ENCODE data around the gene C2CD2. TPM values are rescaled to one million over a fixed set of nuclear protein-coding genes. Genes with fewer than 3 reads are reported as not detected.
A peak's percentile ranks its signal among the peaks of the same experiment; 100 is the strongest.

Gene C2CD2
- total and polyA plus RNA-seq, 8 donors: 18.3 to 24.1 (median 19.6) TPM

GRCh38 chr21:41914358-41914757, 39.5 kb downstream of the C2CD2 start:
- TF ChIP-seq, protein P1, sequence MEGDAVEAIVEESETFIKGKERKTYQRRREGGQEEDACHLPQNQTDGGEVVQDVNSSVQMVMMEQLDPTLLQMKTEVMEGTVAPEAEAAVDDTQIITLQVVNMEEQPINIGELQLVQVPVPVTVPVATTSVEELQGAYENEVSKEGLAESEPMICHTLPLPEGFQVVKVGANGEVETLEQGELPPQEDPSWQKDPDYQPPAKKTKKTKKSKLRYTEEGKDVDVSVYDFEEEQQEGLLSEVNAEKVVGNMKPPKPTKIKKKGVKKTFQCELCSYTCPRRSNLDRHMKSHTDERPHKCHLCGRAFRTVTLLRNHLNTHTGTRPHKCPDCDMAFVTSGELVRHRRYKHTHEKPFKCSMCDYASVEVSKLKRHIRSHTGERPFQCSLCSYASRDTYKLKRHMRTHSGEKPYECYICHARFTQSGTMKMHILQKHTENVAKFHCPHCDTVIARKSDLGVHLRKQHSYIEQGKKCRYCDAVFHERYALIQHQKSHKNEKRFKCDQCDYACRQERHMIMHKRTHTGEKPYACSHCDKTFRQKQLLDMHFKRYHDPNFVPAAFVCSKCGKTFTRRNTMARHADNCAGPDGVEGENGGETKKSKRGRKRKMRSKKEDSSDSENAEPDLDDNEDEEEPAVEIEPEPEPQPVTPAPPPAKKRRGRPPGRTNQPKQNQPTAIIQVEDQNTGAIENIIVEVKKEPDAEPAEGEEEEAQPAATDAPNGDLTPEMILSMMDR (IDR thresholded peaks at IDR 0.05): no peak
- no peaks in the 10 kb centered on the region for H3K27me3 ChIP-seq
- peaks cover 0 to 73% of the 10 kb centered on the region in 2 donors for H3K36me3 ChIP-seq
- DNase-seq (peak in 1 of 4 donors; percentile 66), ATAC-seq (no peak)
- H3K4me1 ChIP-seq: no peaks in the 10 kb centered on the region
- no peak overlapping the region for H3K4me3 ChIP-seq
- no peaks in the 10 kb centered on the region for H3K9me3 ChIP-seq
- intact Hi-C loops (cut with DNase I): no loop called here
- no peak overlapping the region for H3K27ac ChIP-seq

- TF ChIP-seq, protein P1 (IDR thresholded peaks at IDR 0.05): no peak
- intact Hi-C loops (cut with DNase I): no loop called here
- peaks cover 0 to 82% of the 10 kb centered on the region in 2 donors for H3K36me3 ChIP-seq
- H3K4me1 ChIP-seq: no peaks in the 10 kb centered on the region
- ATAC-seq: no peak
- H3K9me3 ChIP-seq: no peaks in the 10 kb centered on the region
- DNase-seq: peak in 1 of 4 donors; percentile 61
- H3K4me3 ChIP-seq: no peak overlapping the region
- no peaks in the 10 kb centered on the region for H3K27me3 ChIP-seq
- no peak overlapping the region for H3K27ac ChIP-seq
Observed at GRCh38 chr21:41913230-41913629, 40.6 kb downstream of the C2CD2 start.

DNA sequence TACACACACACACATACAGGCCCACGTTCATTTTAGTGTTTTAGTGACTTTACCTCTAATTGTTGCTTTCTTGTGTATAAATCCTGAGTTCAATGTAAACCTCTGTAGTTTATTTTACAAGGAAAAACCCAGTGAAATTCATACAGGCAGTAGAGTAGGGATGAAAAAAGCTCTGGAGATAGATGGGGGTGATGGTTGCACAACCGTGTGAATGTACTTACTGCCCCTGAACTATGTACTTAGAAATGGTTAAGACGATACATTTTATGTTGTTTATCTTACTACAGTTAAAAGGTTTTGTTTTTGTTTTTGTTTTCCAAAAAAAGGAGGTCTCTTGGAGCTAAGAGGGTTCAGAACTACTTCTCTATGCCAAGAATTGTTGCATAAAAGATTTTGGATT, 45.0 kb downstream of the C2CD2 start:
- Histone ChIP-seq H3K4me3 (no peak overlapping the region), H3K9me3 (no peaks in the 10 kb centered on the region), H3K4me1 (no peaks in the 10 kb centered on the region), H3K27me3 (no peaks in the 10 kb centered on the region), H3K36me3 (peaks cover 0 to 85% of the 10 kb centered on the region in 2 donors), H3K27ac (no peak overlapping the region)
- TF ChIP-seq, protein P1 (IDR thresholded peaks at IDR 0.05): no peak
- no peak for ATAC-seq
- intact Hi-C loops (cut with DNase I): no loop called here
- no peak for DNase-seq

GRCh38 chr21:41907496-41908258, 46.1 kb downstream of the C2CD2 start:
- Histone ChIP-seq H3K4me3 (no peak overlapping the region), H3K27ac (no peak overlapping the region), H3K27me3 (no peaks in the 10 kb centered on the region), H3K9me3 (no peaks in the 10 kb centered on the region), H3K4me1 (no peaks in the 10 kb centered on the region), H3K36me3 (peaks cover 0 to 76% of the 10 kb centered on the region in 2 donors)
- no peak for ATAC-seq
- TF ChIP-seq, protein P1 (IDR thresholded peaks at IDR 0.05): no peak
- intact Hi-C loops (cut with DNase I): no loop called here
- peak in 1 of 4 donors; percentile 67 for DNase-seq

- TF ChIP-seq, protein P1 (IDR thresholded peaks at IDR 0.05): no peak
- intact Hi-C loops (cut with DNase I): no loop called here
- H3K4me1 ChIP-seq: no peaks in the 10 kb centered on the region
- H3K9me3 ChIP-seq: no peaks in the 10 kb centered on the region
- H3K27ac ChIP-seq: no peak overlapping the region
- DNase-seq: peak in 1 of 4 donors; percentile 70
- no peak for ATAC-seq
- no peak overlapping the region for H3K4me3 ChIP-seq
- H3K36me3 ChIP-seq: peaks cover 0 to 74% of the 10 kb centered on the region in 2 donors
- no peaks in the 10 kb centered on the region for H3K27me3 ChIP-seq
Observed at GRCh38 chr21:41906770-41907169, 47.0 kb downstream of the C2CD2 start.
